Occipital lobe (tissue), 2 donors: Measurements from ENCODE around the gene ADPRS. TPM values are rescaled to one million over a fixed set of nuclear protein-coding genes. Genes with fewer than 3 reads are reported as not detected.

Experiments
- DNase-seq: peaks from one replicate; lab custom pipeline; 2025; lab: John Stamatoyannopoulos, UW
- total RNA-seq: library from RNA; depleted of rRNA; stranded (reverse); fragments of >200 nt; gene quantifications from one replicate; pipeline ENCODE4 v1.2.3, GENCODE V29; 2014

ADPRS gene
- total RNA-seq, 1 donor from 2014 or later, result 19.5 TPM

DNA sequence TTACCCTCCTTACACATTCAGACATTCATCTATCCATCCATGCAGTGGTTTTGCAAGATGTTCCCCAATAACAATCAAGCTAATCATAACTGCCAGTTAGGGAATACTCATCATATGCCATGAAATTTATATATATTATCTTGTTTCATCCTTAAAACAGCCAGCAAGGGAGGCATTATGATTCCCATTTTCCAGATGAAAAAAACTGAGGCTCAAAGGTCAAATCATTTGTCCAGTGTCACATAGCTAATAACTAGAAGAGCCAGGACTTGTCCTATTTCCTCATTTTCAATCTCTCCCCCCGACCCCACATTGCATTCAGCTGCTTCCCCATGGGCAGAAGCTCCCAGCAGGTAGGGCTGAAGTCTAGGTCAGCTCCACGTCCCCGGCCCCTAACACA is 43.3 kb downstream of the ADPRS start:
- no peak for DNase-seq

DNA sequence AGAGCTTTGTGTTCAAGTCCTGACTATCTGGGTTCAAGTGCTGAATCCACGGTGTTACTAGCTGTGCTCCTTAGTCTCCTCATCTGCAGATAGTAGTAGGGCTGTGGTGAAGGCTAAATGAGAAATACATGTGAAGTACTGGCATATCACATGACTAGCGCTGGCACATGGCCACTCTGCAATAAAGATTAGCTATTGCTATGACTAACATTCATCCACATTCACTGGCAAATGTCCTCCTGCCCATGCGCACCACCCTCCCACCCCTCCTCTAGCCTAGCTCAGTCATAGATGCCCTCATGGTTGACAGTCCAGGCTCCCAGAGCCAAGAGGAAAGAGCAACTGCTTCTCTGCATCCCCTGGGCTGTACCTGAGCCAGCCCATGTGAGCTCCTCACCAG is 44.8 kb downstream of the ADPRS start:
- DNase-seq, result peak; percentile 12

DNA sequence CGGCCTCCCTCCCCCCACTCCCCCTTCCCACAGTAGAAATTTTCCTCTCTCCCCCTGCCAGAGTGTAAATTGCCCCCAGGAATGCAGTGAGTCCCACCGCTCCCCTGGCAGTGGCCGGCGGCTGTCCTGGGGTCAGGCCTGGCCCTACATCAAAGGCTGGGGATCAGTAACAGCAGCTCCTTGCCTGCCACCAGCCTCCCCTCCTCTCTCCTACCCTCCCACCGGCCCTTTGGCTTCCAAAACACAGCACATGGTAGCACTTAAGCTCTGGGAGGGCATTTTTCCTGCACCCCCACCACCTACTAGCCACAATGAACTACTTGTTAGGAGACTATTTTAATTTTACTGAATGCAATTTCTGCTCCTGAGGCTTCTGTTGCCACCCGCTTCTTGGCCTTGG is 45.3 kb downstream of the ADPRS start:
- DNase-seq, result no peak

GRCh38 chr1:36134505-36135329 is 46.0 kb downstream of the ADPRS start:
- no peak for DNase-seq

GRCh38 chr1:36135330-36135667 is 46.6 kb downstream of the ADPRS start:
- no peak for DNase-seq

DNA sequence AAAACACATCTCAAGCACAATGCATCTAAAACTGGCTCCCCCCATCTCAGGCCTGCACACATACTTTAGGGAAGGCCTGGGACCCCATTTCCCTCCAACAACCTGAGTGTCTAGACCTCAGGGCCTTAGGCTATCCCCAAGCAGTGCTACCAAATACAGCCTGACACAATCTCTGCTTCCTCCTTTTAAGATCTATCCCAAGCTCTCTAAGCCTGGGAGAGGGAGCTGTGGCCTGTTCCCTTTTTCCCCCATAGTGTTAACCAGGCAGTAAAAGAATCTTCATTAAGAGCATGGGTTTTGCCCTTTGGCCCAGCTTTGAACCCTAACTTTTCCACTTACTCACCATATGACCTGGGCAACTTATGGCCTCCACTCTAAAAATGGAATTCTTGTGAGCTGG is 47.1 kb downstream of the ADPRS start:
- no peak for DNase-seq

DNA sequence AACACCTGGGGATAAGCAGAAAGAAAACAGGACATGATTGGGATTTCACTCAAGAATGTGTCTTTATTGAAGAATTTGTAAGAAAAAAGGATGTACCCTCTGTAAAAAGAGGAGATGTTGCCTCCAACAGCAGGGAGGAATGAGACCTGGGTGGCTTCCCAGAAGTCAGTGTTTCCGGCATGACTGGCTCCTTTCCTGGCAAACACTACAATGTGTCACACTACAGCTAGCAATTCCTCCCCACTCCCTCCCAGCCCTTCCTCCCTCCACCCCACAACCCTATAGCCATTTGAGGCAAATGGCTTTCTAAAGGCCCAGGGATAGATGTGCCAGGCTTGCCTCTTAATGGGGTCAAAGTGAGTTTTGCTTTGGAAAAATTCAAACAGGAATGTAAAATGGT is 47.8 kb downstream of the ADPRS start:
- DNase-seq, result no peak

DNA sequence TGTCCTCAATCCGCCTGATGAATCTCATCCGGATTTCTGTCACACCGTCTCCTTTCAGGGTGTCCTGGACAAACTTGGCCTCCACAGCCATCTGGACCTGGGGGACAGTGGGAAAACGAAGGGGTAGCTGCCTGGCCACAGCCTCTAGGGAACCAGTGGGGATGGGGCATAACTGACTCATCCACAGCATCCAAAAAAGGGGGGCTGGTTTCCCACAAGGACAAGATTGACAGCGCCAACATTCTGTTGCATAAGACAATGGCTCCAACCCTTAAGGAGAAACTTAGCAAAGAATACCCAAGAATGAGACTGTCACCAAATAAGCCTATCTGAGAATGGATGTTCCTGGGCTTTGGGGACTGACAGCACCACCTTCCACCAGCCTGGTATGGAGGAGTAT is 48.5 kb downstream of the ADPRS start:
- DNase-seq, result no peak

DNA sequence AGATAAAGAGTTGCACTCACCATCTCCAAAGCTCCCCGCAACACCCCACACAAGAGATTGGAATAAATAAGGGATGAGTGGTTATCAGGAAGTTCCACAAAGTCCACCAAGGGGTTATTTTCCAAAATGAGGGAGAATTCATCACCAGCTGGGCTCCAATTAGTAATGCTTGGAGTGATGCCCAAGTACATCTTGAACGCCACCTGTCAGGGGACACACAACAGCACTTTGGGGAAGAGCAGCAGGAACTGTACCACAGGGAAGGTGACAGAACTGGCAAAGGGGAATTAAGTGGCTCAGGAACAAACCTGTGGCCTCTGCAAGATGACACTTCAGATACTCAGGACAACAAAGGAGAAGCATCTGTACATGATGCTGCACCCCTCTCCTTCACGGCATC is 49.1 kb downstream of the ADPRS start:
- DNase-seq, result no peak

DNA sequence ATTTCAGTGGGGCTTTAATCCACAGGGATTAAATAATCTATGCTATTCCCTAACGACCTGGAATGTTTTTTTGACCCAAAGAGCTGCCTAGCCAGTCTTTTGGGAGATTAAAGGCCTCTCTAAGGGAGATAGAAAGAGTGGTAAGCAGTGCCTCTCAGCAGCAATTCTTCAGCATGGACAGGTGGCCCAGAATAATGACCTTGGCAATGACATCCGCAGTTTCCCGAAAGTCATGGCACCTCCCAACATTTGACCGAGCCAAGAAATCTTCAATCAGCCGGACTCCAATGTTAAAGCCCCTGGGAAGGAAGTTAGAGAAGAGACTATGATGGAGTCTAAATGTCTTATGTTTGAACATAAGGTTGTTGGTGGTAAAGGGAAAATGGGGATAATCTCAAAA is 50.8 kb downstream of the ADPRS start:
- no peak for DNase-seq

DNA sequence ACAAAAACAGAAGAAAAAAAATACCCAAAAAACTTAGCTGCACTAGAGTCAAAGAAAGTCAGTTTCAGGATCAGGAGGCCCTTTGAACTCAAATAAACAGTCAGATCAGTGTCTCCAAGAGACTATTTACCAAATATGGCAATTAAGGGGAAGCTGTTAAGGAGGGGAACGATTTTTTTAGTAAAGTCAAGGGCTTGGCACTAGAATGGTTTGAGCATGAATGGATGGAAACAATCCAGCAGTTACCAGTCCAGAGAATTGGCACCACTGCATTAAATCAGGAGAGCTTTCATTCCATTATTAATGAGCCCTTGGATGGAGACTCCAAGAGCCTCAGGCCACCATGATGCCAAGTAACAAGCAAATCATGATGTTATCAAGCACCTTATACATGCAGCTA is 53.4 kb downstream of the ADPRS start:
- no peak for DNase-seq

- no peak for DNase-seq
These were observed 54.7 kb downstream of the ADPRS start for GRCh38 chr1:36143424-36143823.

Other genes with a start within 250 kb of the ADPRS start
- 17.0 TPM for gene AGO1, start 205.7 kb upstream of the ADPRS start, total RNA-seq
- gene AGO3, start 157.8 kb upstream of the ADPRS start, total RNA-seq, result 28.1 TPM
- 9.2 TPM for gene TEKT2, start 4.8 kb upstream of the ADPRS start, total RNA-seq
- gene COL8A2, start 36.3 kb downstream of the ADPRS start, total RNA-seq, result 1.1 TPM
- gene TRAPPC3, start 60.6 kb downstream of the ADPRS start, total RNA-seq, result 40.1 TPM
- 49.6 TPM for gene MAP7D1, start 67.3 kb downstream of the ADPRS start, total RNA-seq
- 80.6 TPM for gene THRAP3, start 135.6 kb downstream of the ADPRS start, total RNA-seq
- gene SH3D21, start 217.5 kb downstream of the ADPRS start, total RNA-seq, result 3.0 TPM
- 4.5 TPM for gene EVA1B, start 234.8 kb downstream of the ADPRS start, total RNA-seq